Endothelial cell of umbilical vein (primary cell): ENCODE data around the gene EIF4E1B. TPM values are rescaled to one million over a fixed set of nuclear protein-coding genes. Genes with fewer than 3 reads are reported as not detected.

Experiments
- BruUV-seq: library from RNA; stranded (reverse); fragments of 400-500 nt; replicated peaks from 2 replicates; lab custom pipeline; 2021; lab: Mats Ljungman, UMichigan
- CTCF ChIA-PET: fragments of 300-600, 350-600 bp; sonication (Branson Sonifier 250); formaldehyde crosslinking; loops from one replicate; lab custom pipeline; 2021; ENCODE audit warnings: antibody characterized with exemption, inconsistent platforms; lab: Charles Lee
- POLR2A ChIA-PET: fragments of 300-600, 350-600 bp; sonication (Branson Sonifier 250); formaldehyde crosslinking; loops from one replicate; lab custom pipeline; 2021; ENCODE audit warnings: antibody characterized with exemption, inconsistent platforms; lab: Charles Lee
- DNase-seq: peaks from one replicate; pipeline ENCODE4 v3.0.0-alpha.2; 2011; ENCODE audit warnings: low read depth, low spot score
- FAIRE-seq: peaks from 2 replicates; lab custom pipeline; 2011; peaks lifted over from hg19 to GRCh38; lab: Jason Lieb, UNC
- H2AFZ ChIP-seq: 2 replicates; pipeline ENCODE4 v1.6.0; 2012; ENCODE audit warnings: low read depth, low read length, control low read depth, inconsistent platforms
- H3K27ac ChIP-seq: 2 replicates; pipeline ENCODE4 v1.5.1; 2011; ENCODE audit warnings: low read depth, mild to moderate bottlenecking, control low read depth, low read length, moderate library complexity; ENCODE audit not compliant: insufficient read depth
- H3K27me3 ChIP-seq, 2 experiments: 2 replicates each; pipeline versions ENCODE4 v1.6.0 to v1.6.1; 2011; ENCODE audit warnings: low read length in 2 of 2, mixed read lengths in 1 of 2; ENCODE audit not compliant: control insufficient read depth in 2 of 2, insufficient read depth in 2 of 2
- H3K36me3 ChIP-seq, 2 experiments: 2 replicates in 1 of 2; 3 replicates in 1 of 2; pipeline ENCODE4 v1.5.1; 2011; ENCODE audit warnings: low read length in 2 of 2, mild to moderate bottlenecking in 1 of 2, moderate library complexity in 1 of 2; ENCODE audit not compliant: control insufficient read depth in 2 of 2, insufficient read depth in 2 of 2; ENCODE audit errors: extremely low read depth in 1 of 2
- H3K4me1 ChIP-seq: 3 replicates; pipeline ENCODE4 v1.5.1; 2011; ENCODE audit warnings: mild to moderate bottlenecking, low read length; ENCODE audit not compliant: control insufficient read depth, insufficient read depth; ENCODE audit errors: extremely low read depth
- H3K4me2 ChIP-seq: 2 replicates; pipeline ENCODE4 v1.6.1; 2011; ENCODE audit warnings: low read length, control low read depth, mixed read lengths; ENCODE audit not compliant: insufficient read depth
- H3K4me3 ChIP-seq, 3 experiments: fragments of 200-600 bp in 1 of 3; sonication (generic), shearing (Covaris generic) in 1 of 3; replicated peaks in 1 of 3; 2 replicates each; pipeline ENCODE4 v1.5.1; 2011 to 2016; ENCODE audit warnings: control low read depth in 3 of 3, low read length in 3 of 3, mild to moderate bottlenecking in 2 of 3, inconsistent platforms in 1 of 3, low read depth in 1 of 3, moderate library complexity in 1 of 3; ENCODE audit not compliant: insufficient read depth in 1 of 3
- H3K79me2 ChIP-seq: 2 replicates; pipeline ENCODE4 v1.6.0; 2012; ENCODE audit warnings: low read length, inconsistent platforms; ENCODE audit not compliant: control insufficient read depth, insufficient read depth
- H3K9ac ChIP-seq: replicated peaks from 2 replicates; pipeline ENCODE3; 2011; ENCODE audit warnings: low read length, control low read depth; ENCODE audit not compliant: insufficient read depth; ENCODE audit errors: extremely low read depth
- H3K9me1 ChIP-seq: replicated peaks from 3 replicates; pipeline ENCODE4 v1.6.0; 2011; ENCODE audit warnings: mild to moderate bottlenecking, low read length; ENCODE audit not compliant: control insufficient read depth, insufficient read depth; ENCODE audit errors: extremely low read depth
- H3K9me3 ChIP-seq: replicated peaks from 2 replicates; pipeline ENCODE4 v1.5.1; 2012; ENCODE audit warnings: low read length, inconsistent platforms; ENCODE audit not compliant: control insufficient read depth, insufficient read depth
- H4K20me1 ChIP-seq: replicated peaks from 2 replicates; pipeline ENCODE3; 2011; ENCODE audit warnings: mild to moderate bottlenecking, low read length; ENCODE audit not compliant: control insufficient read depth, insufficient read depth; ENCODE audit errors: extremely low read depth
- CTCF ChIP-seq, 2 donors: IDR thresholded peaks; 1 replicate in 1 of 2; 2 replicates in 1 of 2; pipeline ENCODE4 v1.5.1; 2011; ENCODE audit warnings: low read length in 2 of 2, mild to moderate bottlenecking in 2 of 2, moderate library complexity in 2 of 2, control low read depth in 1 of 2, inconsistent platforms in 1 of 2, low read depth in 1 of 2; ENCODE audit not compliant: insufficient read depth in 1 of 2; ENCODE audit errors: extremely low read depth in 1 of 2
- EZH2 ChIP-seq: IDR thresholded peaks from 2 replicates; pipeline ENCODE4 v1.6.1; 2012; ENCODE audit warnings: borderline replicate concordance, low read depth, mild to moderate bottlenecking, moderate library complexity, low read length, inconsistent platforms; ENCODE audit not compliant: severe bottlenecking
- FOS ChIP-seq: IDR thresholded peaks from 2 replicates; pipeline ENCODE4 v1.6.1; 2011; ENCODE audit warnings: mild to moderate bottlenecking, low read length, moderate library complexity, borderline replicate concordance; ENCODE audit not compliant: insufficient read depth
- GATA2 ChIP-seq: IDR thresholded peaks from 2 replicates; pipeline ENCODE4 v1.7.0; 2011; ENCODE audit warnings: low read depth, mild to moderate bottlenecking, moderate library complexity, mixed read lengths, low read length; ENCODE audit not compliant: insufficient read length, insufficient read depth
- JUN ChIP-seq: IDR thresholded peaks from 2 replicates; pipeline ENCODE4 v1.6.1; 2011; ENCODE audit warnings: borderline replicate concordance, low read depth; ENCODE audit not compliant: insufficient read length, insufficient read depth
- MYC ChIP-seq: IDR thresholded peaks from one replicate; pipeline ENCODE4 v1.6.1; 2011; ENCODE audit warnings: mild to moderate bottlenecking, low read depth, low read length
- POLR2A ChIP-seq: IDR thresholded peaks from 2 replicates; pipeline ENCODE4 v1.6.1; 2012; ENCODE audit warnings: low read depth, mild to moderate bottlenecking, control low read depth, low read length
- POLR2AphosphoS5 ChIP-seq: IDR thresholded peaks from 2 replicates; pipeline ENCODE4 v1.6.1; 2012; ENCODE audit warnings: low read depth, mild to moderate bottlenecking, control low read depth, low read length, moderate library complexity; ENCODE audit not compliant: insufficient read depth
- dilution Hi-C: fragments of 300-500 bp; cut with MboI; formaldehyde crosslinking; loops from one replicate; pipeline ENCODE4 v1.15.0; 2019; ENCODE audit warnings: low sequenced_read_pairs; ENCODE audit not compliant: extremely low pct_ligation_motif_present
- intact Hi-C: fragments of 100-400 bp; cut with micrococcal nuclease; formaldehyde crosslinking; loops from one replicate; pipeline ENCODE4 v1.10.0; 2022
- polyA plus RNA-seq, 4 experiments: library from polyadenylated mRNA; depleted of rRNA in 3 of 4; stranded (reverse) in 3 of 4; unstranded in 1 of 4; fragments of >200 nt; gene quantifications; 2 replicates each; pipeline versions ENCODE4 v1.2.1 to v1.2.3, GENCODE V29; 2011 to 2012; ENCODE audit warnings: missing spikeins in 1 of 4
- total RNA-seq: library from RNA; stranded (reverse); gene quantifications from 2 replicates; pipeline ENCODE4 v1.2.3, GENCODE V29; 2021
- TF ChIP-seq, protein P1 (sequence below): IDR thresholded peaks from 2 replicates; pipeline ENCODE4 v1.6.1; 2011; ENCODE audit not compliant: insufficient read depth, insufficient read length

EIF4E1B gene
- total and polyA plus RNA-seq, 2 donors (not counting 3 experiments of a cell fraction or from before 2014, with no cell fraction given), result not detected

- no peak overlapping the region for H3K4me3 ChIP-seq
- H3K9me1 ChIP-seq, result no peaks in the 10 kb centered on the region
- H2AFZ ChIP-seq, result no peak overlapping the region
- H3K27ac ChIP-seq, result no peak overlapping the region
- H3K79me2 ChIP-seq, result no peaks in the 10 kb centered on the region
- no peak for TF ChIP-seq GATA2
- TF ChIP-seq FOS, result no peak
- TF ChIP-seq JUN, result no peak
- TF ChIP-seq, protein P1, sequence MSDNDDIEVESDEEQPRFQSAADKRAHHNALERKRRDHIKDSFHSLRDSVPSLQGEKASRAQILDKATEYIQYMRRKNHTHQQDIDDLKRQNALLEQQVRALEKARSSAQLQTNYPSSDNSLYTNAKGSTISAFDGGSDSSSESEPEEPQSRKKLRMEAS, result no peak
- no peak for TF ChIP-seq POLR2AphosphoS5
- no peak for TF ChIP-seq CTCF (IDR thresholded peaks at IDR 0.05; ENCODE audit: extremely low read depth in 1 of 2, insufficient read depth in 1 of 2, low read depth in 1 of 2, low read length in 2 of 2)
- no peak for TF ChIP-seq MYC
- TF ChIP-seq EZH2, result no peak
- no peak for TF ChIP-seq POLR2A
- no peak overlapping the region for H3K4me2 ChIP-seq
- no peaks in the 10 kb centered on the region for H3K9me3 ChIP-seq
- POLR2A ChIA-PET, result no interaction called here
- dilution Hi-C loops, result no loop called here
- FAIRE-seq (no peak), DNase-seq (no peak)
- H3K4me1 ChIP-seq, result no peaks in the 10 kb centered on the region
- H3K27me3 ChIP-seq, result peaks cover 17 to 27% of the 10 kb centered on the region in 2 experiments
- no TSS peak for BruUV-seq
- H3K36me3 ChIP-seq, result no peaks in the 10 kb centered on the region
- no peaks in the 10 kb centered on the region for H4K20me1 ChIP-seq
- CTCF ChIA-PET, result no interaction called here
- no peak overlapping the region for H3K9ac ChIP-seq
- intact Hi-C loops, result no loop called here
Observed at GRCh38 chr5:176637556-176637955, 7.1 kb downstream of the EIF4E1B start.
